GM13976 (cell line): ENCODE measurements around the gene INO80.

Experiments used
- DNase-seq: peaks from one replicate; pipeline ENCODE4 v3.0.0; 2012; ENCODE audit warnings: low spot score
- in situ Hi-C: fragments of 300-500 bp; cut with MboI; formaldehyde crosslinking; loops from one replicate; pipeline ENCODE4 v1.12.0; 2022; ENCODE audit warnings: low sequenced_read_pairs, mixed read lengths, inconsistent platforms; ENCODE audit not compliant: unreplicated experiment
- TF ChIP-seq, protein P1 (sequence below): IDR thresholded peaks from 2 replicates; pipeline ENCODE4 v1.5.1; 2012; ENCODE audit warnings: borderline replicate concordance, mild to moderate bottlenecking; ENCODE audit not compliant: insufficient read depth; ENCODE audit errors: extremely low read depth, missing control alignments, control extremely low read depth

The INO80 gene, protein sequence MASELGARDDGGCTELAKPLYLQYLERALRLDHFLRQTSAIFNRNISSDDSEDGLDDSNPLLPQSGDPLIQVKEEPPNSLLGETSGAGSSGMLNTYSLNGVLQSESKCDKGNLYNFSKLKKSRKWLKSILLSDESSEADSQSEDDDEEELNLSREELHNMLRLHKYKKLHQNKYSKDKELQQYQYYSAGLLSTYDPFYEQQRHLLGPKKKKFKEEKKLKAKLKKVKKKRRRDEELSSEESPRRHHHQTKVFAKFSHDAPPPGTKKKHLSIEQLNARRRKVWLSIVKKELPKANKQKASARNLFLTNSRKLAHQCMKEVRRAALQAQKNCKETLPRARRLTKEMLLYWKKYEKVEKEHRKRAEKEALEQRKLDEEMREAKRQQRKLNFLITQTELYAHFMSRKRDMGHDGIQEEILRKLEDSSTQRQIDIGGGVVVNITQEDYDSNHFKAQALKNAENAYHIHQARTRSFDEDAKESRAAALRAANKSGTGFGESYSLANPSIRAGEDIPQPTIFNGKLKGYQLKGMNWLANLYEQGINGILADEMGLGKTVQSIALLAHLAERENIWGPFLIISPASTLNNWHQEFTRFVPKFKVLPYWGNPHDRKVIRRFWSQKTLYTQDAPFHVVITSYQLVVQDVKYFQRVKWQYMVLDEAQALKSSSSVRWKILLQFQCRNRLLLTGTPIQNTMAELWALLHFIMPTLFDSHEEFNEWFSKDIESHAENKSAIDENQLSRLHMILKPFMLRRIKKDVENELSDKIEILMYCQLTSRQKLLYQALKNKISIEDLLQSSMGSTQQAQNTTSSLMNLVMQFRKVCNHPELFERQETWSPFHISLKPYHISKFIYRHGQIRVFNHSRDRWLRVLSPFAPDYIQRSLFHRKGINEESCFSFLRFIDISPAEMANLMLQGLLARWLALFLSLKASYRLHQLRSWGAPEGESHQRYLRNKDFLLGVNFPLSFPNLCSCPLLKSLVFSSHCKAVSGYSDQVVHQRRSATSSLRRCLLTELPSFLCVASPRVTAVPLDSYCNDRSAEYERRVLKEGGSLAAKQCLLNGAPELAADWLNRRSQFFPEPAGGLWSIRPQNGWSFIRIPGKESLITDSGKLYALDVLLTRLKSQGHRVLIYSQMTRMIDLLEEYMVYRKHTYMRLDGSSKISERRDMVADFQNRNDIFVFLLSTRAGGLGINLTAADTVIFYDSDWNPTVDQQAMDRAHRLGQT (N-terminal part only)

DNA sequence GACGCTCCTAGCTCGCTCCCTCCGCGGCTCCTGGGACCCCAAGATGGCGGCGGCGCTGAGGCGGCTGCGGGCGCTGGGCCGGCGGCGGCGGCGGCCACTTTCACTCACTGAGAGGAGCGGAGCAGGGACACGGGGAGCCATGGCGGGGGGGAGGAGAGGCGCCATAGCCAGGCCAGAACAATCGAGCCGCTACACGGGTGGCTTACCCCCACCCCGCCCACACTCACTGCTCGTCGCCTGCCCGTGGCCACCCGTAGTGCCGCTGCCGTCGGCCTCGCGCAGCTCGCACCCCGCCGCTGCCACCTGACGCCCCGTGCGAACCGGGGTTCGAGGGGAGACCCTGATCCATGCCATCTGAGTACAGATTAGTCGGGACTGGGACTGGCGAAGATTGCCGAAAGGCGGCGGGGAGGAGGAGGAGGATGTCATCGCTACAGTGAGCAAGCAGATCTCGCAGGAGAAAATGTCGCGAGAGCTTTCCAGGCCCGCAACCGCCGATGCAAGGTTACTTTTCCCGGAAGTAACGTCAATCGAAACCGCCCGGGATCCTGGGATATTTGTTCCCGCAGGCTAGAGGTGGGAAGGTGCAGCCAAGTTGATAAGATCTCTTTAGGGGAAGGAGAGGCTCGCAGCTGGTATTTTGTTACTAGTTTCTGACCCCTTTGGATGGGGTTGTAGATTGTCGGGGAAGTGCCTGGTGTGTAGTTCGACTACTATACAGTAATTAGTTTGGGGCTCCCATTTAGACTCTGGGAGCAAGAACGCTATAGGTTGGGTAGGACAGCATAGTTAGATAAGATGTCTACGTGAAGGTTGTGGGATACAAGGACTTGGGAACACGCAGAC lies at the start of gene INO80:
INO80 (minus strand) TSS at position 165 of the 846 bp plus-strand sequence. CDS start 19,970 bp downstream, outside the sequence.
- in situ Hi-C loops: no loop called here
- TF ChIP-seq, protein P1, sequence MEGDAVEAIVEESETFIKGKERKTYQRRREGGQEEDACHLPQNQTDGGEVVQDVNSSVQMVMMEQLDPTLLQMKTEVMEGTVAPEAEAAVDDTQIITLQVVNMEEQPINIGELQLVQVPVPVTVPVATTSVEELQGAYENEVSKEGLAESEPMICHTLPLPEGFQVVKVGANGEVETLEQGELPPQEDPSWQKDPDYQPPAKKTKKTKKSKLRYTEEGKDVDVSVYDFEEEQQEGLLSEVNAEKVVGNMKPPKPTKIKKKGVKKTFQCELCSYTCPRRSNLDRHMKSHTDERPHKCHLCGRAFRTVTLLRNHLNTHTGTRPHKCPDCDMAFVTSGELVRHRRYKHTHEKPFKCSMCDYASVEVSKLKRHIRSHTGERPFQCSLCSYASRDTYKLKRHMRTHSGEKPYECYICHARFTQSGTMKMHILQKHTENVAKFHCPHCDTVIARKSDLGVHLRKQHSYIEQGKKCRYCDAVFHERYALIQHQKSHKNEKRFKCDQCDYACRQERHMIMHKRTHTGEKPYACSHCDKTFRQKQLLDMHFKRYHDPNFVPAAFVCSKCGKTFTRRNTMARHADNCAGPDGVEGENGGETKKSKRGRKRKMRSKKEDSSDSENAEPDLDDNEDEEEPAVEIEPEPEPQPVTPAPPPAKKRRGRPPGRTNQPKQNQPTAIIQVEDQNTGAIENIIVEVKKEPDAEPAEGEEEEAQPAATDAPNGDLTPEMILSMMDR: no peak
- peak; percentile 94 for DNase-seq

DNA sequence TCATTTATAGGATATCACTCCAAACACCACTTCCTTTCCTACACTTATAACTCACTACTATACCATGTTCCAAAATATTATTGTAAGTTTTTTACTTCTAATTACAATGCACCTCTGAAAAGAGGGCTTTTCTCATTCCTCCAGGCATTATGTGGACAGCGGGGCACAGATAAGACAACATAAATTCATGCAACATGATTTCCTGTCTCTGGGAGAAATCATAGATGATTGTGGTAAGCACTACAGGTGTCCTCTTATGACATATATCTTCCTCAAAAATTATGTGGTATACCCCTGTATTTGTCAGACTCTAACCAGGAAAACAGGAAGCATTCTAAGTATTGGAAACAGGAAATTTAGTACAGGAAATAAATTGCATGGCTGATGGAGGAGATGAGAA lies 45.7 kb upstream of the INO80 start:
- no peak for DNase-seq
- in situ Hi-C loops: no loop called here
- TF ChIP-seq, protein P1: no peak

DNA sequence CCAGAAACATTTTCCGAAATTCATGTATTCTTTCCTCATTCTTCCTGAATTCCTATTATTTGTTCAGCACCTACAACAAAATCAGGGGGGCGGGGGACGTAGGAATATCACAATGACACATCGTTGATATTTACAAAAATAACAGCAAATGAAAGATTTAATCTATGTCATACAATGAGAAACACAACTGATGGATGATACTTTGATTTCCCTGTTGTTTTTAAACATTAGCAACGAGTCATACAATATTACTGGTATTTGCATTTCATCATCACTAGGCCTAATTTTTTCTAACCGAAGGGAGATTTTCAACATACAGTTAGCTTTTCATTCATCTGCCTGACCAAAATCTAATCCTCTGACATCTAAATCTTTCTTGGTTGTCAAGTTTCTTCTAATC lies 45.3 kb upstream of the INO80 start:
- DNase-seq: no peak
- in situ Hi-C loops: no loop called here
- TF ChIP-seq, protein P1: no peak

DNA sequence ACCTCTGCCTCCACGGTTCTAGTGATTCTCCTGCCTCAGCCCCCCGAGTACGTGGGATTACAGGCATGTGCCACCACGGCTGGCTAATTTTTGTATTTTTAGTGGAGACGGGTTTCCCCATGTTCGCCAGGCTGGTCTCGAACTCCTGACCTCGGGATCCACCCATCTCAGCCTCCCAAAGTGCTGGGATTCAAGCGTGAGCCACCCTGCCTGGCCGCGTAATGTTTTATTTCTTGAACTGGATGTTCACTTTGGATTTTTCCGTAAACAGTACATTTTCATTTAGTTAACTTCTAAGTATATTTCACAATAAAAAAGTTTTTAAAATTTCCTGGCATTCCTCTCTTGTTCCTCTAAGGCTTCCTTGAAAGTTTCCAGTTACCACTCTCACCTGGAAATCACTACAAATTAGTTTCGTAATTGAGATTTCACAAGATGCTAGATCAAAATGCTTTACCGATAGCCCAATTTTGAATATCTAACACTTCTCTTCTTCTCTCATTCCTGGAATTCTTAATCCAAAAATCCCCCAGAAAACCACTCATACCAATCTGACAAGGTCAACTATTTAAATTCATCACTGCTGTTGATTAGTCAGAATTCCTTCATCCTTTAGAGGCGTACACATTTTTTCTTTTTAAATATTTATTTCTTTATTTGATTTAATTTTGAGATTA lies 44.7 kb upstream of the INO80 start:
- in situ Hi-C loops: no loop called here
- TF ChIP-seq, protein P1: no peak
- DNase-seq: no peak

DNA sequence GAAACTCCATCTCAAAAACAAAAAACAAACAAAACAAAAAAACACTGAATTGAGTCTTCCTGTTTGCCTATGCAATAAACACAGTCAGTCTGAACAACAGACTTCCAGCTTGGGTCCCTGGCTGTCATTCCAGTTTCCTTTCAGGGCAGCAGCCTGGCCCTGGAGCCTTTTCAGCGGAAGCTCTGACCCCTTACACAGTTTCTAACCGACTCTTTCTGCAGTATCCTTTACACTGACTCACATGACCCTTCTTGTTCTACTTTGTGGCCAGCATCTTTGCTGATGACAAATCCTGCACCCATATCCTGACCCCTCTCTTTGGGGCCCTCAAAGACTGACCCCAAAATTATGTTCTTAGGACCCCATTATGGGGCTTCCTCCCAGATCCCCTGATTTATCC lies 38.3 kb upstream of the INO80 start:
- in situ Hi-C loops: no loop called here

More for the DNA sequence above, 38.3 kb upstream of the INO80 start:
- no peak for DNase-seq
- TF ChIP-seq, protein P1: no peak
